ENCODE measurements around the gene KCTD2.
"Not testable (repeated sequence)": the region's sequence is repeated elsewhere in the genome, so short reads cannot be mapped to it uniquely, and the experiment has no call there.

KCTD2 gene

DNA sequence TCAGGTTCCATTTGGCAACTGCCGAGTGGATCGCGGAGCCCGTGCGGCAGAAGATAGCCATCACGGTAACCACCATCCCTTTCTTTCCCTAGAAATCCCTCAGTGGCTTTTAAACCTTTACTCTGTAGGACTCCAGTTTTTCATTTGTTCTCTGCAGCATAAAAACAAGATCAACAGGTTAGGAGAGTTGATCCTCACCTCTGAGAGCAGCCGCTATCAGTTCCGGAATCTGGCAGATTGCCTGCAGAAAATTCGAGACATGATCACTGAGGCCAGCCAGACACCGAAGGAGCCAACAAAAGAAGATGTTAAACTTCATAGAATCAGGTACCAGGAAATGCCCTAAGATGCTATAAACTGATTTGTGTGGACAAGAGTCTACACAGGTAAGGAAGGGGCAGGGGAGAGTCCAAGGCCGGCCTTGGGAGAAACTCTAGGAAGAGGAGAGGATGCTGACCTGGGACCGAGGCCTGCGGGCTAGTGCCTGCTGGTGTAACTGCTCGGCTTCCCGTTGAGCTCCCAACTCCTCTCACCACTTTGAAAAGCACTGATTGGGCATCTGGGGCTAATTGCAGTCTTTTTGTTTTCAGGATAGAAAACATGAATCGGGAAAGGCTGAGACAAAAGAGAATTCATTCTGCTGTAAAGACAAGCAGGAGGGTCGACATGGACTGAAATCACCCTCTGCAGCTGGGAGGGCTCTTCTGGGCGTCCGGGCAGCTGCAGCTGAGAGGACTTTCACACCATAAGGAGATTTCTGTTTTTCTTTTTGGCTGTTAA lies 26.5 kb upstream of the KCTD2 start:
- no peak for DNase-seq

DNA sequence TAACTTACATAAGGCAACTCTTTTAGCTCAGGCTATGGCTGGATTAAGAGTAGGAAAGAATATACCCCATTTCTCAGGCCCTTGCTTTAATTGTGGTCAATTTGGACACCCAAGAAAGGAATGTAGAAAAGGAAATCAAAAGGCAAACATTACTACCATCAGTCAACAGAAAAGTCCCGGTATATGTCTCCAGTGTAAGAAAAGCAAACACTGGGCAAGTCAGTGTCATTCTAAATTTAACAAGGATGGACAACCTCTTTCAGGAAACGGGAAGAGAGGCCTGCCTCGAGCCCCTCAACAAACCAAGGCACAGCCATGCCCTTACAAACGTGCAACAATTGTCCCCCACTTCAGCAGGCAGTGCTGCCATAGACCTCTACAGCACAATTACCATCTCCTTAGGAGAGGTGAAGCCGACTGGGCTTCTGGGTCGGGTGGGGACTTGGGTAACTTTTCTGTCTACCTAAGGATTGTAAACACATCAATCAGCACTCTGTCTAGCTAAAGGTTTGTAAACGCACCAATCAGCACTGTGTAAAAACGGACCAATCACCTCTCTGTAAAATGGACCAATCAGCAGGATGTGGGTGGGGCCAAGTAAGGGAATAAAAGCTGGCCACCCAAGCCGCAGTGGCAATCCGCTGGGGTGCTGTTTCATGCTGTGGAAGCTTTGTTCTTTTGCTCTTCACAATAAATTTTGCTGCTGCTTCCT lies 22.2 kb upstream of the KCTD2 start:
- DNase-seq: peak in 1 of 4 experiments; percentile 12

DNA sequence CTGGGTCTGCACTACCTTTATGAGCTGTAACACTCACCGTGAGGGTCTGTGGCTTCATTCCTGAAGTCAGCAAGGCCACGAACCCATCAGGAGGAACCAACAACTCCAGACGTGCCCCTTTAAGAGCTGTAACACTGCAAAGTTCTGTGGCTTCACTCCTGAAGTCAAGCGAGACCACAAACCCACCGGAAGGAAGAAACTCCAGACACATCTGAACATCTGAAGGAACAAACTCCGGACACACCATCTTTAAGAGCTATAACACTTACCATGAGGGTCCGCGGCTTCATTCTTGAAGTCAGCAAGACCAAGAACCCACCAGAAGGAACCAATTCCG lies 21.7 kb upstream of the KCTD2 start:
- DNase-seq: not testable (repeated sequence)

DNA sequence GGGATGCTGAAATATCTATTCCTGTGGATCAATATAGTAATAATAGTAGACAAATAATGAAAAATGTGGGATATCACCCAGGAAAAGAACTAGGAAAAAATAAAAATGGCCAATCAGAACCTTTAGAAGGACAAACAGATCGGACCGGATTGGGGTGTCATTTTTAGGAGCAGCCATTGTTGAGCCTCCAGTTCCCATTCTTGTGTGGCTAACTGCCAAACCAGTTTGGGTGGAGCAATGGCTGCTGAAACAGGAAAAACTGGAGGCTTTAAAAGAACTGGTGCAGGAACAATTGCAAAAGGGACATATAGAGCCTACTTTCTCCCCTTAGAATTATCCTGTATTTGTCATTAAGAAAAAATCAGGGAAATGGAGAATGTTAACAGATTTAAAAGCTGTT lies 20.4 kb upstream of the KCTD2 start:
- not testable (repeated sequence) for DNase-seq

DNA sequence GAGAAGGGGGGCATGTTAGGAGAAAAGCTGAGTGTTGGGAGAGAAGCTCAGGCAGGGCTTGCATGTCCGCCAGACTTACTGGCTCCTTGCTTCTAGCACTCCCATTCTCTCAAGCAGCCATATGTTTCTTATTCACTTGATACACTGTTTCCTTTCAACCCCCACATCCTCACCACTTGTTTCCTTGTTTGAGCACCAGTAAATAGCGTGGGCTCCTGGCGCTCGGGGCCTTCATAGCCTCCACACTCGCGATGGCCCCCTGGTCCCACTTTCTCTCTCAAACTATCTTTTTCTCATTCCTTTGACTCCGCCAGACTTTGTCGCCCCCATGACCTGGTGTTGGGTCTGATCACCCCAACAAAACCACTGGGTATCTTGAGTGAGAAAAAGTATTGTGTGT lies 16.9 kb upstream of the KCTD2 start:
- no peak for DNase-seq

DNA sequence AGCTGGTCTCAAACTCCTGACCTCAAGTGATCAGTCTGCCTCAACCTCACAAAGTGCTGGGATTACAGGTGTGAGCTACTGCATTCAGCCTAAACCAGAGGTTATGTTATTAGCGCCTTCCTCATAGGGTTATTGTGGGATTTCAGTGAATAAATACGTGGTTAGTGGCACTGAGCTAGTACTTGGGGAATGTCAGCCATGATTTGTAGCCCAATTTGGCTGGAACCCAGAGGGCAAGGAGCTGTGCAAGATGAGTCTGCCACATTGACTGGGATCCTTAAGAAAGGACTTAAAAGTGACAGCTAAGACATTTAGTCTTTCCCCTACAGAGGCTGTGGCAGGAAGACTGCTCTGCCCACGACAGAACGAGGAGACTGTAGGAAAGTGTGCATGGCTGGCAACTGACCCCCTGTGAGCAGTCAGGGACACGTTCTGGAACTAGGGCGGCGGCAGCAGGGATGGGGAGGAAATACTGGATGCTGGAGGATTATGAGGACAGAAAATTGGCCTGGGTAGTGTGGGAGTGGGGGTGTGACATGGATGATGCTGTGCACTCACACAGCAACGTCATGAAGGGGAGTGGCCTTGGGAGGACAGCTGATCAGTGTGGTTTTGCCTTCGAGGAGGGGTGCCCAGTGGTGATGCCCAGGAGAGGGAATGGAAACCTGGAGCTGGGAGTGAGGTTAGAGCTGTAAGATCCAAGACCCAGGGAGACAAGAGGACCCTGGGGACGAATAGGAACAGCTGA lies 14.9 kb upstream of the KCTD2 start:
- peak in 2 of 4 experiments; percentile 13 to 50 for DNase-seq

DNA sequence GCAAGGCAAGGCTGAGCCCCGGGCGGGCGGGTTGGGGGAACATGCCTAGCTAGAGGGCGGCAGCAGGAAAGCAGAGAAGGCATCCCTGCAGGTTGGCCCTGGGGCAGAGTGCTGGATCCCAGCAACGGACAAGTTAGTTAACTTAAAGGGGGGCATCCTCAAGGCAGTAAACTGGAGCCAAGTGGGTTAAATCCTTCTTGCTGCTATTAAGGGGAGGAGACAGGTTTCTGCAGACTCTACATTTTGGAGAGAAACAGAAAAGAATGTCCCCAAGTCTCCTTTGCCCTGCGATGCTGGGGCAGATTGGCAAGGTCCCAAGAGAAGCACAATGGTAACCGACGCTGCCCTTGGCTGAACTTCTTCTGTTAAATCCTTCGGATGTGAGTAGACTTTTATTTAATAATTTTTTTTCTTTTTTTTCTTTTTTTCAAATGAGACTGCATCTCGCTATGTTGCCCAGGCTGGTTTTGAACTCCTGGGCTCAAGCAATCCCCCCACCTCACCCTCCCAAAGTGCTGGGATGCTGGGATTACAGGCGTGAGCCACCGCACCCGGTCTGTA lies 14.2 kb upstream of the KCTD2 start:
- peak in 1 of 4 experiments; percentile 50 for DNase-seq

DNA sequence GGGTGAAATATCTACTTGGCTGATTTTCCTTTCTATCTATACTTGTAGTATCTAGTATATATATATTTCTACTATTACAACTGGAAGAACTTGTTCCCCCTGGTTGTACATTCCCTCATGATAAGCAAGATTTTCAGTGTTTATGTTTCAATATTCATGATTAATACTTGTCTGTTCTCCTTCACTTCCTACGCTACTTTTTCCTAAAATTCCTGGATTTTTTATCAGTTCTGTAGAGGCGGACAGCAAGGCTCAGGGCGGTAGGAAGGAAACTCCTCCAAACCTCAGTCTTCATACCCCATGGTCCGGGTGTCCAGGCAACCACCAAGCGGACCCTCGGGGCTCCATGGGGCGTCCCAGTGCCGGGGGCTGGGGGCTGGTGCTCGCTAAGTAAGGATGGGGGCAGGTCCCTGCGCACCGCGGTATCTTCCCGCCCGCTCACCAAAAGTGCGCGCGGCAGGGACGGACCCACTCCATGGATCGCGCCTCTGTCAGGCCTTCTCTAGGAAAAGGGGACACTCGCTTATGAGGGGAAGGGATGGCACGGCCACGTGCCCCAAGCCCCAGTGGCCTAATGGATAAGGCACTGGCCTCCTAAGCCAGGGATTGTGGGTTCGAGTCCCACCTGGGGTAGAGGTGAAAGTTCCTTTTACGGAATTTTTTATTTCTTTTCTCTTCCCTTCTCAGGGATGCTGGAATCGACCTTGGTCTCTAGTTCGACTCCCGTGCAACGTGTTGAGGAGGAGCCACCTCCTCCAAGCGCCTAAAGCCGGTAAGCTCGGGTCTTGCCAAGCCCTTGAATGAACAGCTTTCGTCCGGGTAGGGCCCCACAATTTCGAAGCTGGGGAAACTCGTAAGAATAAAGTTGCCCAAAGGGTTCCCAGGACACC lies 13.4 kb upstream of the KCTD2 start:
- DNase-seq: peak; percentile 66 to 89 (median 79)

DNA sequence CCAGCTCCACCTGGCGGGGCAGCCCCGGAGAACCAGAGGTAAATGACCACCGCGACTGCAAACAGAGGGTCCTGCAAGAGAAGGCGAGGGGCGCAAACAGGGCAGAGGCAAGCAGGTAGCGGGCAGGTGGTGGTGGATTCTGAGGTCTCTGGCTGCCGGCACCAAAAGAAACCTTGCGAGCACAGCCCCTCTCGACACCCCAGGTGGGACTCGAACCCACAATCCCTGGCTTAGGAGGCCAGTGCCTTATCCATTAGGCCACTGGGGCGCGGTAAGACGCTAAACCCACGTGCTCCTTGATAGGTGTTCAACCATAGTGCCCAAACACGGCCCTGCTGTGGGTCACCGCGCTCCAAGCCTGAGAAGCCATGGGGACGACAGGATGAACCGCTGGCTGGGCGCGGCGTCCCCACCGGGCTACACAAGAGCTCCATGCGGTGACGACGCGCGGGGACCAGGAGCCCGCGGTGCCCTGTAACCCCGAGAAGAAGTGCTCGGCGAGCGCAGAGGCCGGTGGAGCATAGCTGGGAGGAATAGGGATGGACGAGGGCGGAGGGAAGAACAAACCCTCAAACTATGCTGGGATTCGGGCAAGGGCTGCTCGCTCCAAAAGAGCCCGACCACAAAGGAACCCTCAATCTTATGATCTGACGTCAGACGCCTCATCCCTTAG lies 12.7 kb upstream of the KCTD2 start:
- DNase-seq: peak; percentile 68 to 87 (median 77)

DNA sequence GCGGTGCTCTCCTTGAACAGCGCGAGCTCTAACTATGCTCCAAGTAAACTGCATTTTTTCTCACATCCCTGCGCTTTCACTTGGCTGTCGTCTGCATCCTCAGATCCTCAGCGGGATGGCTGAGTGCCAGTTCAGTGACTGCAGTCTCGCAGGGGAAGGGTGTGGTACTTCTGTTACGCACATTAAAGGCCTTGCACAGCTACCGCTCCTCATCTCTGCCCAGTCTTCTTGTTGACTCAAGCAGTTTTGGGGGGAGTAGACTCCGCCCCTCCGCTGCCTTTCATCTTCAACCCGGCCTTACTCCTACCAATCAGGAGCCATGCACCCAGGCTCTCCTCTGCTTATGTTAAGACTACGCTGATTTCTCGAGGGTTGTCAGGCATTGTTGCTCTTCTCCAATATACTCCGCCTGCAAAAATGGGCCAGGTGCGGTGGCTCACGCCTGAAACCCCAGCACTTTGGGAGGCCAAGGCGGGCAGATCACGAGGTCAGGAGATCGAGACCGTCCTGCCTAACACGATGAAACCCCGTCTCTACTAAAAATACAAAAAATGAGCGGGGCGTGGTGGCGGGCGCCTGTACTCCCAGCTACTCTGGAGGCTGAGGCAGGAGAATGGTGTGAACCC lies 10.3 kb upstream of the KCTD2 start:
- peak in 3 of 4 experiments; percentile 43 to 86 (median 86) for DNase-seq

DNA sequence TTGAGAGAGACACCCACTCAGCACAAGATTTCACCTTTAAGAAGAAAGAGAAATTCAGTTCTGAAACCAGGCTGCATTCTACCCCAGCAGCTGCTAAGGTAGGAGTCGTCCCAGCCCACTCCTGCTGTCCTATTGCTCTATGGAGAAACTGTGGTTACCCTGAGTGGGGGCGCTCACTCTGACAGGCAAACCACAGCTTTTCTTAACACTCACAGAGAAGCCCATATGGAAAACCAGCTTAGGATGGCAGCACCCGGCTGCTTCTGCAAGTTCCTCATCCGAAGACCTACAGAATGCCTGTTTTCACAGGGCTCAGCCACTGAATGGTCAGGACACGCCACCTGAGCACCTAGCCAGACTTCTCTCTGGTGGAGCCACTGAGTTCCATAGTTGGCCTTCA lies 7.8 kb upstream of the KCTD2 start:
- no peak for DNase-seq

DNA sequence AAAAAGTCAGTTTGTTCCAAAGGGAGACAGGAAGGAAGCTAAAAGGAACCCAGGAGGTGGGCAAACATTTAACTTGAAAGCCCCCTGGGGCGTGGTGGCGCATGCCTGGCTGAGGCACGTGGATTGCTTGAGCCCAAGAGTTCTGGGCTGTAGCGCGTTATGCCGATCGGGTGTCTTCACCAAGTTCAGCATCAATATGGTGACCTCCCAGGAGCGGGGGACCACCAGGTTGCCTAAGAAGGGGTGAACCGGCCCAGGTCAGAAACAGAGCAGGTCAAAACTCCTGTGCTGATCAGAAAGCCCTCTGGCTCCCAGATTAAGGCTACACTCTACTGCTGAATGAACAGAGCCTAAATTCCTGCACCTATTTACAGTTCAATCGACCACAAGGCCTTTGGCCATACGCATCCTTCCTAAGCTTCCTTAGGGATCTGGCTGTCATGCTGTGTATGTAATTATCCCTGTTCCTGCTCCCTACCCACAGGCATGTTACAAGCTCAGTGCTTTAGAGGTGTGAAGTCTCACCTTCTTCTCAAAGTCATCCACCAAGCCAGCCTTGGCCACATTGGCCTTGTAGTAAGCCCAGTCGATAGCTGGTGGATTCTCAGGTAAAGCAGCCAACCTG lies 5.3 kb upstream of the KCTD2 start:
- DNase-seq: no peak

DNA sequence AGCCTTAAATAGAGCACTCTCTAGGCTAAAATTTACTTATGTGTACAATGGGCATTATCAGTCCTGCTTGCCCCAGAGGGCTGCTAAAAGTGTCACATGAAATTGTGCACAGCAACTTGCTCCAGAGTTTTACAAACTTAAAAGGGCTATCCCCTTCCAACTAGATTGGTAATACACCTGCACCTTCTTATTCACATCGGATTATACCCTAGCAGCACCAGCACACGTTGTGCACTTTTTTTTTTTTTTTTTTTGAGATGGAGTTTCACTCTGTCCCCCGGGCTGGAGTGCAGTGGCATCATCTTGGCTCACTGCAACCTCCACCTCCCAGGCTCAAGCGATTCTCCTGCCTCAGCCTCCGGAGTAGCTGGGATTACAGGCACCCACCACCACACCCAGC lies 3.2 kb upstream of the KCTD2 start:
- not testable (repeated sequence) for DNase-seq

DNA sequence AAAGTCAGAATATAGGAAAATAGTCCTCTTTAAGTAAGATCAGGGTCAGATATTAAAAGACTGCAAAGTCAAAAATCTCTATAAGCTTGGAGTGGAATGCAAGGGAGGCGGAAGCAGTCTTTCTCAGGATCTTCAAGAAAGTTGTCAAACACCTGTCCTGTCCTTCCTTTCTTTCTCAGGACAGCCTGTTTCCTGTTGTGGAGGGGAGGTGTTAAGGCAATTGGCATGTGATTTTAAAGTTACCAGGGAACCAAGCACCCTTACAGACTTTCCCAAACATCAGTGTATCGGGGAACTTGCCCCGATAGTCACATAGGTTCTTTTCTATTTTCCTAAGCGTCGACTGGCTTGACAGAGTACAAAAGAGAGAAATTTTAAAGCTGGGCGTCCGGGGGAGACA lies 2.3 kb upstream of the KCTD2 start:
- DNase-seq: no peak

DNA sequence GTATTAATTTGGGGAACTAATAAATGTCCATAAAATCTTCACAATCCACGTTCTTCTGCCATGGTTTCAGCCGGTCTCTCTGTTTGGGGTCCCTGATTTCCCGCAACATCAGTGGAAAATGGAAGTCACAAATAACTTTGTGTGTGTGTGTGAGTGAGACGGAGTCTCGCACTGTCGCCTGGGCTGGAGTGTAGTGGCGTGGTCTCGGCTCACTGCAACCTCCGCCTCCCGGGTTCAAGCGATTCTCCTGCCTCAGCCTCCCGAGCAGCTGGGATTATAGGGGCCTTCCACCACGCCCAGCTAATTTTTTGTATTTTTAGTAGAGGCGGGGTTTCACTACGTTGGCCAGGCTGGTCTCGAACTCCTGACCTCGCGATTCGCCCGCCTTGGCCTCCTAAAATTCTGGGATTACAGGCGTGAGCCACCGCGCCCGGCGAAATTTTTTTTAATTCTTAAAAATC lies 1.0 kb upstream of the KCTD2 start:
- DNase-seq: not testable (repeated sequence)

DNA sequence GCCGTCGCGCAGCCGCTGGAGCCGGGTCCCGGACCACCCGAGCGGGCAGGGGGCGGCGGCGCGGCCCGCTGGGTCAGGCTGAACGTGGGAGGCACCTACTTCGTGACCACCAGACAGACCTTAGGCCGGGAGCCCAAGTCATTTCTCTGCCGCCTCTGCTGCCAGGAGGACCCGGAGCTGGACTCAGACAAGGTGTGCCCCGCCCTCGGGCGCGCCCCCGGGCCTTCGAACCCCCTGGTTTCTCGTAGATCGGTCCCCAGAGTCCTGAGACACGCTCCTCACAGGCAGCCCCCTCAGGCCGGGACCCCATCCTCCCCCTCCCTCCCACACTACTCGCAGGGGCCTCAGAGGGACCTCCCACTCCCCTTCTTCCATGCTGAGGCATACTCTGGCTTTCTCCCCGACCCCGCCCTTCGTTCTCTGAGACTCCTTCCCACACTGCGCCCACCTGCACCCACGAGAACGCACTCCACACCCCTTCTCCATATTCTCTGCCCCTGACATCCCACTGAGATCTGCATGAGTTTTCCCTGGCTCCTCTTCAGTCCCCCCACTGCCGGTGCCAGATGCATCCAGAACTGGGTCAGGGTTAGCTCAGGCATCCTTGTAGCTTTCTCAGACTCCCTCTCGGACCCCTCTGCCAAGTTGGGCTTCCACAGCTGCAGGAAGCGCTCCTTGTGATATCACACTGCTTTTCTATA lies 523 bp downstream of the KCTD2 start:
- DNase-seq: peak in 1 of 4 experiments; percentile 20

DNA sequence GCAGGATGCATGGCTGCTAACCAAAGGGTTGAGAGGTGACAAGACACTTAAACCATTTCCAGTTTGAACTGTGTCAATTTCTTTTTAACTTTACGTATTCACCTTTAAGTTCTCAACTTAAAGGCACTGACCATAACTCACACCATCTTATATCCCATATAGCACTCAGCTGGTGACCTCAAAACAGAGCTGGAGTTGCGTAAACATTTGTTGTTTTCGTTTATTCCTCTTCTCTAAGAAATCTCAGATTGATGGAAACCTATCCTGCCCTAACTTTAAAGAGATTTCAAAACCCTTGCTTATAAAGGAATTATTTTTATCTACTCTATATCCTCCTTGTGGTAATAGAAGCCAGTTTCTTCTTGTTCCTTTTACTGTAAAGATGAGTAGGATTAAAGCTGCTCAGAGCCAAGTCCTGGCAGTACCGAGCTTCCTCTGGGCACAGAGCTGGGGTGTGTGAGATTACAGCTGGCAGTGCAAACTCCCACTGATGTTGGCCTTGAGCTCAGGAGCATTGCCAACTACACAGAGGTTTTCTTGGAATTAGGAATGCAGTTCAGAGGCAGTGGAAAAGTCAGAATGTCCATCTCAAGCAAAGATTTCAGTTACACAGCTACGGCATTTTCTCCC lies 1.3 kb downstream of the KCTD2 start:
- DNase-seq: no peak

DNA sequence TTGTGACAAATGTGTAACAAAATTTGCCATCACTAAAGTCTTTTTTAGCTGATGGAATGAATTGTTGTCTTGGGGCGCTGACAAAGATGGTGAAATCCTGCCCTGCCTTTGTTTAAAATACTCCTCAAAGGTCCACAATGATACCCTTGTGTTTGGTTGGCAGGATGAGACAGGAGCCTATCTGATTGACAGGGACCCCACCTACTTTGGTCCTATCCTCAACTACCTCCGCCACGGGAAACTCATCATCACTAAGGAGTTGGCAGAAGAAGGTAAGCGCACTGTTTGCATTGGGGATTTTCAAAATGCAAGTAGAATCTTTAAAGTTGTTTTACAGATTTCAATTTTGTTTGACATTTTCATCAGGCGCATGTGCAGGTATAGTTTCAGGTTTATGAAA lies 2.0 kb downstream of the KCTD2 start:
- DNase-seq: no peak

DNA sequence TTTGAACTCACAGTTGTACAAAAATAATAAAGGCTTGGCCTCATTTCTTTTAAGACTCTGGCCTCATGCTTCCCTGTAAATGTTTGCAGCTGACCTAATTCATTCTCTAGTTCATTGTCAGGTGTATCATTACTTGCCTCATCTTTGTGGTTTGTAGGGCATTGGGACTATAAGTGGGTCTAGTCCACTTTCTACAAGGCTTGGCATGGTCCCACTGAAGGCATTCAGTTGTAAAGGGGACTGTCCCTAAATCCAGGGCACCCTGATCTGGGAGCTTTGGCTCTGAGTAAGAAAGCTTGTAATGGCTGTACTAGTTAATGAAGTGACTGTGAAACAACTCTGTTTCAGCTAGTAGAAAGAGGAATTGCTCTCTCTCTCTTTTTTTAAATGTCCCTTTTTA lies 2.7 kb downstream of the KCTD2 start:
- DNase-seq: no peak

DNA sequence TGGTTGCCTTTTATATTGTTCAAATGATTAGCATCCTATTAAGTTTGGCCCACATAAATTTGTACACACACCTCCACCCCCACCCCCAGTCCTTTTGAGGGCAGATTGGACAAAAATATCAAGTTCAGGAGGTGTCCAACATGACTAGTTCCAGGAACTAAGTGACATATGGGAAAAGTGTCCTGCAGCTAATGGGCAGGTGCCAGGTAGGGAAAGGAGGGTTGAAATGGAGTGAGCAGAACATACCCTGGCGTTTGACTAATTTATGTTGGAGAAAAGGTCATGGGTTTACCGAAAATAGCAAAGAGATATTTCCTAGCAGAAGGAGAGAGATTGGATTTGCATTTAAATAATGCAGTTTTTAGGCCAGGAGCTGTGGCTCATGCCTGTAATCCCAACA lies 4.9 kb downstream of the KCTD2 start:
- no peak for DNase-seq
